GM23248 (cell line): Measurements from ENCODE around the gene CD300E.

Experiments used
- EZH2 ChIP-seq: fragments of 200-600 bp; sonication (generic); IDR thresholded peaks from 2 replicates; pipeline ENCODE4 v1.6.1; 2018; ENCODE audit warnings: antibody characterized with exemption, mild to moderate bottlenecking; ENCODE audit not compliant: insufficient read depth, poor library complexity, severe bottlenecking
- EZH2phosphoT487 ChIP-seq: fragments of 200-600 bp; sonication (generic); IDR thresholded peaks from 2 replicates; pipeline ENCODE4 v1.6.1; 2018; ENCODE audit warnings: antibody characterized with exemption, moderate library complexity, mild to moderate bottlenecking, low read depth; ENCODE audit not compliant: insufficient read depth

- TF ChIP-seq EZH2 (no peak), EZH2phosphoT487 (no peak)
Measured at GRCh38 chr17:74591503-74591902, 32.0 kb downstream of the CD300E start.
